Esophagus muscularis mucosa (tissue), 4 donors: ENCODE data around the gene DACT3. TPM values are rescaled to one million over a fixed set of nuclear protein-coding genes. Genes with fewer than 3 reads are reported as not detected.

Experiments used
- DNase-seq: peaks from one replicate; pipeline ENCODE4 v3.0.0-alpha.2; 2017; ENCODE audit errors: extremely low spot score
- H3K27ac ChIP-seq, 4 donors: fragments of 200-600 bp; sonication (generic); replicated peaks in 1 of 4; 1 replicate in 3 of 4; 2 replicates in 1 of 4; pipeline ENCODE4 v1.5.1; 2016 to 2019; ENCODE audit warnings: mild to moderate bottlenecking in 1 of 4
- H3K27me3 ChIP-seq, 4 donors: fragments of 200-600 bp; sonication (generic); one replicate each; pipeline versions ENCODE4 v1.5.1 to v1.6.0; 2016 to 2019
- H3K36me3 ChIP-seq, 4 donors: fragments of 200-600 bp; sonication (generic); one replicate each; pipeline ENCODE4 v1.5.1; 2016 to 2019
- H3K4me1 ChIP-seq, 4 donors: fragments of 200-600 bp; sonication (generic); one replicate each; pipeline ENCODE4 v1.5.1; 2016 to 2019
- H3K4me3 ChIP-seq, 4 donors: fragments of 200-600 bp; sonication (generic); 1 replicate in 2 of 4; 2 replicates in 2 of 4; pipeline ENCODE4 v1.5.1; 2016 to 2019; ENCODE audit warnings: mild to moderate bottlenecking in 4 of 4, moderate library complexity in 1 of 4
- H3K9me3 ChIP-seq, 4 donors: fragments of 200-600 bp; sonication (generic); 1 replicate in 3 of 4; 2 replicates in 1 of 4; pipeline ENCODE4 v1.5.1; 2016 to 2019
- EP300 ChIP-seq: sonication (generic); formaldehyde crosslinking; IDR thresholded peaks from one replicate; pipeline ENCODE4 v1.6.1; 2017; ENCODE audit warnings: antibody characterized with exemption
- POLR2A ChIP-seq: fragments of 450-650 bp; IDR thresholded peaks from one replicate; pipeline ENCODE4 v1.6.1; 2017; ENCODE audit warnings: antibody characterized with exemption, moderate library complexity, mild to moderate bottlenecking, low read depth
- POLR2AphosphoS5 ChIP-seq, 2 donors: sonication (generic); formaldehyde crosslinking; IDR thresholded peaks; one replicate each; pipeline ENCODE4 v1.6.1; 2017; ENCODE audit warnings: antibody characterized with exemption in 2 of 2
- WGBS: methylation state at CpG from one replicate; pipeline ENCODE4 v1.1.5; 2018; 5-methylcytosine and 5-hydroxymethylcytosine counted together
- intact Hi-C: fragments of 100-400 bp; cut with DNase I; formaldehyde crosslinking; loops from one replicate; pipeline ENCODE4 v1.15.1; 2023
- total RNA-seq, 4 donors: library from RNA; depleted of rRNA; stranded (reverse); fragments of >200 nt; gene quantifications; one replicate each; pipeline versions ENCODE4 v1.1.0 to v1.2.1, GENCODE V29; 2016
- TF ChIP-seq, protein P1 (sequence below), 3 experiments: fragments of 200-600 bp in 2 of 3; fragments of 450-650 bp in 1 of 3; sonication (generic) in 2 of 3; IDR thresholded peaks; one replicate each; pipeline ENCODE4 v1.5.1; 2017 to 2019; ENCODE audit warnings: antibody characterized with exemption in 3 of 3, mild to moderate bottlenecking in 2 of 3, moderate library complexity in 1 of 3

DACT3 gene
- total RNA-seq, 4 donors from 2014 or later, result 46.7 to 119 (median 65.1) TPM

DNA sequence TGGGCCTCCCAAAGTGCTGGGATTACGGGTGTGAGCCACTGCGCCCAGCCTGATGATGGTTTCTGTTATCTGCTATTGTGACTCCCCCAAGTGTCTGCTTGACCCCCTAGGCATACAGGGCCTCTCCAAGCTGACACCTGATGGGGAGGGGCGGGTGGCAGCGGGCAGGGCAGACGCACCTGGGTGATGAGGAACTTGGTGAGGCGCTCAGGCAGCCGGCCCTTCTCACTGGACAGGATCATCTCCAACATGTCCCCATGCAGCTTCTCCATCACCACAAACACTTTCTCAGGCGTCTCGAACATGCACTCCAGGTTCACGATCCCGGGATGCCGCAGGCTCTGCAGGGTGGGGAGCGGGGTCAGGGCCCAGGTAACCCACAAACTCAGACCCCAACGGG, 28.4 kb upstream of the DACT3 start:
- H3K4me1 ChIP-seq, result no peaks in the 10 kb centered on the region
- no peaks in the 10 kb centered on the region for H3K9me3 ChIP-seq
- DNase-seq, result no peak
- H3K36me3 ChIP-seq, result peaks cover 93 to 100% (median 100%) of the 10 kb centered on the region in 4 donors
- H3K27me3 ChIP-seq, result no peaks in the 10 kb centered on the region
- intact Hi-C loops, result no loop called here
- TF ChIP-seq EP300, result no peak
- TF ChIP-seq, protein P1, sequence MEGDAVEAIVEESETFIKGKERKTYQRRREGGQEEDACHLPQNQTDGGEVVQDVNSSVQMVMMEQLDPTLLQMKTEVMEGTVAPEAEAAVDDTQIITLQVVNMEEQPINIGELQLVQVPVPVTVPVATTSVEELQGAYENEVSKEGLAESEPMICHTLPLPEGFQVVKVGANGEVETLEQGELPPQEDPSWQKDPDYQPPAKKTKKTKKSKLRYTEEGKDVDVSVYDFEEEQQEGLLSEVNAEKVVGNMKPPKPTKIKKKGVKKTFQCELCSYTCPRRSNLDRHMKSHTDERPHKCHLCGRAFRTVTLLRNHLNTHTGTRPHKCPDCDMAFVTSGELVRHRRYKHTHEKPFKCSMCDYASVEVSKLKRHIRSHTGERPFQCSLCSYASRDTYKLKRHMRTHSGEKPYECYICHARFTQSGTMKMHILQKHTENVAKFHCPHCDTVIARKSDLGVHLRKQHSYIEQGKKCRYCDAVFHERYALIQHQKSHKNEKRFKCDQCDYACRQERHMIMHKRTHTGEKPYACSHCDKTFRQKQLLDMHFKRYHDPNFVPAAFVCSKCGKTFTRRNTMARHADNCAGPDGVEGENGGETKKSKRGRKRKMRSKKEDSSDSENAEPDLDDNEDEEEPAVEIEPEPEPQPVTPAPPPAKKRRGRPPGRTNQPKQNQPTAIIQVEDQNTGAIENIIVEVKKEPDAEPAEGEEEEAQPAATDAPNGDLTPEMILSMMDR (IDR thresholded peaks at IDR 0.05), result no peak
- TF ChIP-seq POLR2A, result no peak
- no peak for TF ChIP-seq POLR2AphosphoS5 (IDR thresholded peaks at IDR 0.05)
- no peak overlapping the region for H3K4me3 ChIP-seq
- no peak overlapping the region for H3K27ac ChIP-seq
- 100% methylated on average over 10 of the region's 14 CpGs for WGBS

DNA sequence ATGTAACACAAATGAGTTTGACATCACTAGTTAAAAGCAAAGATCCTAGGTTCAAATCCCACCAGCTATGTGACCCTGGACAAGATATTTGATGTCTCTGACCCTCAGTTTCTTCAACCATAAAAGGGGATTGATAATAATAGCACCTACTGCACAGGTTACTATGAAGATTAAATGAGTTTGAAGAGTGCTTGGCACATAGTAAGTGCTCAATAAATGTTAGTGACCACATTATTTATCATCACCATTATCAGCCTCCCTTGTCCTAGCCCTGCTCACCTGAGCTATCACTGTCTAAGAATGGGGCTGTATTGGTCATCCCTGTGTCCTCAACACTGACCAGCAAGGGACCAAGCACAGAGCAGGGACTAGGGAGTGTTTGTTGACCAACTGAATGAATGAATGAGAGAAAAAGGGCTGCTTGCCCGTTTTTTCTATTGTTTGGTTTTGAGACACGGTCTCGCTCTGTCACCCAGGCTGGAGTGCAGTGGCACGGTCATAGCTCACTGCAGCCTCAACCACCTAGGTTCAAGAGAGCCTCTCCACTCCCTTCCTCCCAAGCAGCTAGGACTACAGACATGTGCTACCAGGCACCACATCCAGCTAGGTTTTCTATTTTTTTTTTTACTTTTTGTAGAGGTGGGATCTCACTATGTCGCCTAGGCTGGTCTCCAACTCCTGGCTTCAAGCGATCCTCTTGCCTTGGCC, 26.6 kb upstream of the DACT3 start:
- intact Hi-C loops, result no loop called here
- H3K9me3 ChIP-seq, result no peaks in the 10 kb centered on the region
- WGBS, result 95% methylated on average over 6 of the region's 6 CpGs

DNA sequence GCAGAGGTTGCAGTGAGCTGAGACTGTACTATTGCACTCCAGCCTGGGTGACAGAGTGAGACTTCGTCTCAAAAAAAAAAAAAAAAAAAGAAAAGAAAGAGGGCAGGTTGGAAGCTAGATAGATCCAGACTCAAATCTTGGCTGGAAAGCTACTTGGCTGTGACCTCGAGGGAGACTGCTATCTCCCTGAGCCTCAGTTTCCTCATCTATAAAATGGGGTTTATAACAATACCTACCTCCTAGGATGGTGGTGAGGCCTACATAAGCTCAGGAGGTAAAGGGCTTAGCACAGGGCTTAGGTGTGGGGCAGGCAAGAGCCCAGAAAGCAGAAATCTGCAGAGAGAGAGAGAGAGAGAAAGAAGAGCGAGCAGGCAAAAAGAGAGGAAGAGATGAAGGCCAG, 24.2 kb upstream of the DACT3 start:
- TF ChIP-seq POLR2AphosphoS5 (IDR thresholded peaks at IDR 0.05), result no peak
- TF ChIP-seq, protein P1 (IDR thresholded peaks at IDR 0.05), result no peak
- TF ChIP-seq POLR2A, result no peak
- TF ChIP-seq EP300, result no peak
- Histone ChIP-seq H3K4me1 (no peaks in the 10 kb centered on the region), H3K27me3 (no peaks in the 10 kb centered on the region), H3K4me3 (no peak overlapping the region), H3K27ac (no peak overlapping the region), H3K9me3 (no peaks in the 10 kb centered on the region), H3K36me3 (peaks cover 62 to 100% (median 95%) of the 10 kb centered on the region in 4 donors)
- WGBS, result 88% methylated on average over 3 of the region's 3 CpGs
- no peak for DNase-seq
- intact Hi-C loops, result no loop called here

More for the DNA sequence above, 26.6 kb upstream of the DACT3 start:
- no peak overlapping the region for H3K27ac ChIP-seq
- no peak overlapping the region for H3K4me3 ChIP-seq
- no peaks in the 10 kb centered on the region for H3K27me3 ChIP-seq
- H3K36me3 ChIP-seq, result peaks cover 80 to 100% (median 96%) of the 10 kb centered on the region in 4 donors
- no peak for DNase-seq
- TF ChIP-seq POLR2AphosphoS5 (IDR thresholded peaks at IDR 0.05) (no peak), EP300 (no peak), POLR2A (no peak)
- TF ChIP-seq, protein P1 (IDR thresholded peaks at IDR 0.05), result no peak
- H3K4me1 ChIP-seq, result no peaks in the 10 kb centered on the region

DNA sequence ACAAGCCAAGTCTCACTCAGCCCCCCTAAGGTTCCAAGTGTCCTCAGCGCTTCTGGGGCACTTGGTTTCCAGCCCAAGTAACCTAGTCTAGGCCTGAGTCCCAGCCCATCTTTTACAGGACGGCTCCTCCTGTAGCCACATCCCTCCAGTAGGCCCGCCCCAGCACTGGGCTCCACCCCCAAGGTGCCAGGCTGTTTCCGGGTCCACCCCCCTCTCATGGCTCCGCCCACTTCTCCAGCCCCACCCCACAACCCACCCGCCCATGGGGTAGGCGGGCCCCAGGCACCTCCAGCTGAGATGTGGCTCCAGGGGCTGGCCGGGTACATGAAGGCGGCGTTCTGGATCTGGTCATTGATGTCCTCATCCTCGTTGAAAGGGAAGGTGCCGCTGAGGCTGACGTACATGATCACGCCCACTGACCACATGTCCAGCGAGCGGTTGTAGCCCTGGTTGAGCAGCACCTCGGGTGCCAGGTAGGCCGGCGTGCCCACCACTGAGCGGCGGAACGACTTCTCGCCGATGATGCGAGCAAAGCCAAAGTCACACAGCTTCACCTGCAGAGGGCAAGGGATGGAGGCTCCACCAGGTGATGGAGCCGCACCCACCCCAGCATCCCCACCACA, 17.2 kb upstream of the DACT3 start:
- Histone ChIP-seq H3K4me1 (no peaks in the 10 kb centered on the region), H3K27ac (no peak overlapping the region), H3K4me3 (no peak overlapping the region), H3K9me3 (no peaks in the 10 kb centered on the region), H3K27me3 (no peaks in the 10 kb centered on the region), H3K36me3 (peaks cover 27 to 99% (median 94%) of the 10 kb centered on the region in 4 donors)
- WGBS, result 84% methylated on average over 25 of the region's 26 CpGs
- TF ChIP-seq POLR2A, result no peak
- TF ChIP-seq, protein P1 (IDR thresholded peaks at IDR 0.05), result no peak
- TF ChIP-seq POLR2AphosphoS5 (IDR thresholded peaks at IDR 0.05), result no peak
- TF ChIP-seq EP300, result no peak
- intact Hi-C loops, result no loop called here
- no peak for DNase-seq
